Measurements from ENCODE around the gene GTF2B.

DNA sequence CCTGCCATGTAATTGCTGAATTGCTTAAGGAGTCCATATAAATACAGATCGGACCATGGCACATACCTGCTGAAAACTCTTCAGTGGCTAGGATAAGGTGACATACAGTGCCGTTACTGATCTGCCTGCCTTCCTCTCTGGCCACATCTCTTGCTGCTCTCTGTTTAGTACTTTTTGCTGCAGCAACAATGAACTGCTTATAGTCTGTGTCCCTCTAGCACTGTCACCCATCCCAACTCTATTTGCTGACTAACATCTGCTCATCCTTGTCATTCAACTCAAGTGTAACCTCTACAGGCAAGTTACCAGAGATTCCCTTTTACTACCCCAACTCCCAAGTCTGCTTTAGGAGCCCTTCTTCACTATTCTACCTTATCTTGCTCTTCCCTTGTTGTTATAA lies 65.6 kb downstream of the GTF2B start:
- TF ChIP-seq MAZ (IDR thresholded peaks at IDR 0.05; ENCODE audit: borderline replicate concordance, low read depth, low read length), result no peak
- TF ChIP-seq RAD21 (IDR thresholded peaks at IDR 0.05; ENCODE audit: low read length), result no peak
- TF ChIP-seq, protein P1, sequence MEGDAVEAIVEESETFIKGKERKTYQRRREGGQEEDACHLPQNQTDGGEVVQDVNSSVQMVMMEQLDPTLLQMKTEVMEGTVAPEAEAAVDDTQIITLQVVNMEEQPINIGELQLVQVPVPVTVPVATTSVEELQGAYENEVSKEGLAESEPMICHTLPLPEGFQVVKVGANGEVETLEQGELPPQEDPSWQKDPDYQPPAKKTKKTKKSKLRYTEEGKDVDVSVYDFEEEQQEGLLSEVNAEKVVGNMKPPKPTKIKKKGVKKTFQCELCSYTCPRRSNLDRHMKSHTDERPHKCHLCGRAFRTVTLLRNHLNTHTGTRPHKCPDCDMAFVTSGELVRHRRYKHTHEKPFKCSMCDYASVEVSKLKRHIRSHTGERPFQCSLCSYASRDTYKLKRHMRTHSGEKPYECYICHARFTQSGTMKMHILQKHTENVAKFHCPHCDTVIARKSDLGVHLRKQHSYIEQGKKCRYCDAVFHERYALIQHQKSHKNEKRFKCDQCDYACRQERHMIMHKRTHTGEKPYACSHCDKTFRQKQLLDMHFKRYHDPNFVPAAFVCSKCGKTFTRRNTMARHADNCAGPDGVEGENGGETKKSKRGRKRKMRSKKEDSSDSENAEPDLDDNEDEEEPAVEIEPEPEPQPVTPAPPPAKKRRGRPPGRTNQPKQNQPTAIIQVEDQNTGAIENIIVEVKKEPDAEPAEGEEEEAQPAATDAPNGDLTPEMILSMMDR (conservative IDR thresholded peaks at IDR 0.05; ENCODE audit: low read depth, low read length), result no peak
- TF ChIP-seq POLR2A (IDR thresholded peaks at IDR 0.05; ENCODE audit: low read depth, low read length), result no peak
- no peak for TF ChIP-seq MAFK (IDR thresholded peaks at IDR 0.05; ENCODE audit: low read depth, low read length)
- no peak for TF ChIP-seq CEBPB (IDR thresholded peaks at IDR 0.05; ENCODE audit: low read depth, low read length)
- TF ChIP-seq SMC3 (IDR thresholded peaks at IDR 0.05; ENCODE audit: low read depth, low read length), result no peak
- TF ChIP-seq, protein P2, sequence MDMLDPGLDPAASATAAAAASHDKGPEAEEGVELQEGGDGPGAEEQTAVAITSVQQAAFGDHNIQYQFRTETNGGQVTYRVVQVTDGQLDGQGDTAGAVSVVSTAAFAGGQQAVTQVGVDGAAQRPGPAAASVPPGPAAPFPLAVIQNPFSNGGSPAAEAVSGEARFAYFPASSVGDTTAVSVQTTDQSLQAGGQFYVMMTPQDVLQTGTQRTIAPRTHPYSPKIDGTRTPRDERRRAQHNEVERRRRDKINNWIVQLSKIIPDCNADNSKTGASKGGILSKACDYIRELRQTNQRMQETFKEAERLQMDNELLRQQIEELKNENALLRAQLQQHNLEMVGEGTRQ (IDR thresholded peaks at IDR 0.05; ENCODE audit: low read depth, low read length), result no peak
- TF ChIP-seq CHD1 (IDR thresholded peaks at IDR 0.05; ENCODE audit: low read depth, low read length), result no peak
- no peak for TF ChIP-seq FOS (IDR thresholded peaks at IDR 0.05; ENCODE audit: low read depth, low read length)

Measured in IMR-90 (cell line).